ACC112 (cell line): ENCODE measurements around the gene TFDP1.

Experiments used
- H2AFZ ChIP-seq: fragments of 200-600 bp; sonication (generic); one replicate; pipeline ENCODE4 v1.6.0; 2017; ENCODE audit warnings: antibody characterized with exemption, low read length; ENCODE audit not compliant: unreplicated experiment
- H3K27ac ChIP-seq: fragments of 200-600 bp; sonication (generic); 2 replicates; pipeline ENCODE4 v1.5.1; 2014; ENCODE audit warnings: low read depth, mild to moderate bottlenecking, antibody characterized with exemption, low read length, moderate library complexity
- H3K27me3 ChIP-seq: fragments of 200-600 bp; sonication (generic); 2 replicates; pipeline ENCODE4 v1.6.1; 2014; ENCODE audit warnings: mild to moderate bottlenecking, antibody characterized with exemption, low read length, moderate library complexity, mixed read lengths; ENCODE audit not compliant: insufficient read depth
- H3K36me3 ChIP-seq: fragments of 200-600 bp; sonication (generic); 2 replicates; pipeline ENCODE4 v1.6.1; 2016; ENCODE audit warnings: mild to moderate bottlenecking, antibody characterized with exemption, low read length, moderate library complexity, mixed read lengths; ENCODE audit not compliant: insufficient read depth
- H3K4me1 ChIP-seq: fragments of 200-600 bp; sonication (generic); one replicate; pipeline ENCODE4 v1.6.1; 2016; ENCODE audit warnings: low read length, mixed read lengths; ENCODE audit not compliant: insufficient read depth, unreplicated experiment, control insufficient read depth
- H3K4me3 ChIP-seq: fragments of 200-600 bp; sonication (generic); 2 replicates; pipeline ENCODE4 v1.5.1; 2014; ENCODE audit warnings: mild to moderate bottlenecking, low read depth, low read length
- H3K79me2 ChIP-seq: fragments of 200-600 bp; sonication (generic); one replicate; pipeline ENCODE4 v1.6.0; 2016; ENCODE audit warnings: low read length; ENCODE audit not compliant: control insufficient read depth, unreplicated experiment, insufficient read depth

TFDP1 gene

GRCh38 chr13:113608967-113609533 is 24.5 kb downstream of the TFDP1 start:
- peaks cover 86% of the 10 kb centered on the region for H3K79me2 ChIP-seq
- no peak overlapping the region for H2AFZ ChIP-seq
- H3K27ac ChIP-seq, result no peak overlapping the region
- H3K36me3 ChIP-seq, result no peaks in the 10 kb centered on the region; the same call in 1 of the 2 replicates
- H3K4me3 ChIP-seq, result no peak overlapping the region
- no peaks in the 10 kb centered on the region for H3K4me1 ChIP-seq
- no peaks in the 10 kb centered on the region for H3K27me3 ChIP-seq

GRCh38 chr13:113609616-113610015 is 25.1 kb downstream of the TFDP1 start:
- Histone ChIP-seq H3K27me3 (no peaks in the 10 kb centered on the region), H2AFZ (no peak overlapping the region), H3K79me2 (peaks cover 86% of the 10 kb centered on the region), H3K4me1 (no peaks in the 10 kb centered on the region), H3K4me3 (no peak overlapping the region), H3K36me3 (no peaks in the 10 kb centered on the region; the same call in 1 of the 2 replicates), H3K27ac (no peak overlapping the region)

GRCh38 chr13:113610266-113610665 is 25.7 kb downstream of the TFDP1 start:
- Histone ChIP-seq H3K27me3 (no peaks in the 10 kb centered on the region), H2AFZ (no peak overlapping the region), H3K36me3 (no peaks in the 10 kb centered on the region; the same call in 1 of the 2 replicates), H3K4me3 (no peak overlapping the region), H3K79me2 (peaks cover 86% of the 10 kb centered on the region), H3K4me1 (no peaks in the 10 kb centered on the region), H3K27ac (no peak overlapping the region)

- Histone ChIP-seq H2AFZ (no peak overlapping the region), H3K4me1 (no peaks in the 10 kb centered on the region), H3K27me3 (no peaks in the 10 kb centered on the region), H3K79me2 (peaks cover 84% of the 10 kb centered on the region), H3K36me3 (no peaks in the 10 kb centered on the region), H3K27ac (no peak overlapping the region), H3K4me3 (no peak overlapping the region)
Observed at GRCh38 chr13:113611996-113612395, 27.4 kb downstream of the TFDP1 start.

GRCh38 chr13:113612607-113613006 is 28.1 kb downstream of the TFDP1 start:
- Histone ChIP-seq H3K27me3 (no peaks in the 10 kb centered on the region), H2AFZ (no peak overlapping the region), H3K79me2 (peaks cover 84% of the 10 kb centered on the region), H3K4me1 (no peaks in the 10 kb centered on the region), H3K4me3 (no peak overlapping the region), H3K36me3 (no peaks in the 10 kb centered on the region), H3K27ac (no peak overlapping the region)

- Histone ChIP-seq H3K4me3 (no peak overlapping the region), H3K36me3 (no peaks in the 10 kb centered on the region), H2AFZ (no peak overlapping the region), H3K27ac (no peak overlapping the region), H3K79me2 (peaks cover 84% of the 10 kb centered on the region), H3K27me3 (no peaks in the 10 kb centered on the region), H3K4me1 (no peaks in the 10 kb centered on the region)
Observed at GRCh38 chr13:113613789-113614379, 29.3 kb downstream of the TFDP1 start.

- no peak overlapping the region for H3K27ac ChIP-seq
- H3K4me1 ChIP-seq, result no peaks in the 10 kb centered on the region
- no peaks in the 10 kb centered on the region for H3K27me3 ChIP-seq
- H3K4me3 ChIP-seq, result no peak overlapping the region
- H3K36me3 ChIP-seq, result no peaks in the 10 kb centered on the region
- H3K79me2 ChIP-seq, result peaks cover 72% of the 10 kb centered on the region
- no peak overlapping the region for H2AFZ ChIP-seq
Observed at GRCh38 chr13:113616281-113616906, 31.8 kb downstream of the TFDP1 start.

GRCh38 chr13:113616991-113617749 is 32.6 kb downstream of the TFDP1 start:
- H3K4me1 ChIP-seq, result no peaks in the 10 kb centered on the region
- no peak overlapping the region for H2AFZ ChIP-seq
- H3K27me3 ChIP-seq, result no peaks in the 10 kb centered on the region
- no peak overlapping the region for H3K4me3 ChIP-seq
- H3K27ac ChIP-seq, result no peak overlapping the region
- H3K36me3 ChIP-seq, result no peaks in the 10 kb centered on the region
- peaks cover 65% of the 10 kb centered on the region for H3K79me2 ChIP-seq

- H3K79me2 ChIP-seq, result peaks cover 65% of the 10 kb centered on the region
- no peak overlapping the region for H2AFZ ChIP-seq
- H3K27me3 ChIP-seq, result no peaks in the 10 kb centered on the region
- no peak overlapping the region for H3K27ac ChIP-seq
- no peak overlapping the region for H3K4me3 ChIP-seq
- peaks cover 3% of the 10 kb centered on the region; the same call in 1 of the 2 replicates for H3K36me3 ChIP-seq
- no peaks in the 10 kb centered on the region for H3K4me1 ChIP-seq
Observed at GRCh38 chr13:113617961-113618360, 33.4 kb downstream of the TFDP1 start.

GRCh38 chr13:113618455-113618854 is 33.9 kb downstream of the TFDP1 start:
- peaks cover 3% of the 10 kb centered on the region; the same call in 1 of the 2 replicates for H3K36me3 ChIP-seq
- H3K27me3 ChIP-seq, result no peaks in the 10 kb centered on the region
- peaks cover 65% of the 10 kb centered on the region for H3K79me2 ChIP-seq
- no peak overlapping the region for H2AFZ ChIP-seq
- no peak overlapping the region for H3K4me3 ChIP-seq
- H3K4me1 ChIP-seq, result no peaks in the 10 kb centered on the region
- H3K27ac ChIP-seq, result no peak overlapping the region
